NCI-H1436 treated with DMSO at 0.1 percent for 48 hours (cell line): Measurements from ENCODE around the gene ARID3B.
"Not testable (repeated sequence)": the region's sequence is repeated elsewhere in the genome, so short reads cannot be mapped to it uniquely, and the experiment has no call there.

Experiments
- DNase-seq: peaks from one replicate; lab custom pipeline; 2025; lab: John Stamatoyannopoulos, UW

The ARID3B gene

GRCh38 chr15:74568594-74568993 is 27.6 kb downstream of the ARID3B start:
- no peak for DNase-seq

DNA sequence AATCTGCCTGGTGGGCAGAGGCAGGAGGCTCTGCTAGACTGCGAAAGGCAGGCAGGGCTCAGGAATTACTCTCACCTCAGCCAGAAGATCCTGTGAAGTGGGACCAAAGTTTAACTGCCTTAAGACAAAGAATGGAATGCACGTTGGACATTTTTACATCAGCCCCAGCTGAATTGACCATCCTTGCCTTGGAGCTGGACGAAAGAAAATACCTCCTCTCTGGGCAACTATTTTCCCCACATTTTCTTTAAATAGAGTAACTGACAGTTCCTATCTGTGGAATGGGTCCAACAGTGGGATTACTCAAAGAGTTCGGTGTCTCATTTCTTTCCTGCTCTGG is 28.7 kb downstream of the ARID3B start:
- DNase-seq = no peak

- DNase-seq = no peak
Measured at GRCh38 chr15:74571191-74571590, 30.2 kb downstream of the ARID3B start.

- no peak for DNase-seq
Measured at GRCh38 chr15:74573987-74574386, 33.0 kb downstream of the ARID3B start.

DNA sequence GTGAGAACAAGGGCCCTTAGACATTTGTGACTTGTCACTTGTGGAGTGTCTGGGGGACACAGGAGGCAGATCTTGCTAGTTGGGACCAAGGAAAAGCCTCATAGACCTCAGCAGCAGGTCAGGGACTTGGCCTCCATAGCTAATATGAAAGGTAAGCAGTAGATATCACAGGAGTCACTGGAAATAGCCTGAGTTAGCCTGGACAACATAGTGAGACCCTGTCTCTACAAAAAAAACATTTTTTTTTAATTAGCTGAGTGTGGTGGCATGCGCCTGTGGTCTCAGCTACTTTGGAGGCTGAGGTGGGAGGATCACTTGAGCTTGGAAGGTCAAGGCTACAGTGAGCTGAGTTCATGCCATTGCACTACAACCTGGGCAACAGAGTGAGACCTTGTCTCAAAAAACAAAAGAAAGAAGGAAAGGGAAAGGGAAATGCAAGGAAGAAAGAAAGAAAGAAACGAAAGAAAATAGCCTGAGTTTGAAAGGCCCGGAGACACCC is 37.5 kb downstream of the ARID3B start:
- DNase-seq = no peak

GRCh38 chr15:74579001-74579400 is 38.0 kb downstream of the ARID3B start:
- DNase-seq = no peak

- no peak for DNase-seq
Measured at GRCh38 chr15:74580538-74581350, 39.7 kb downstream of the ARID3B start.

GRCh38 chr15:74584204-74584603 is 43.2 kb downstream of the ARID3B start:
- DNase-seq = no peak

DNA sequence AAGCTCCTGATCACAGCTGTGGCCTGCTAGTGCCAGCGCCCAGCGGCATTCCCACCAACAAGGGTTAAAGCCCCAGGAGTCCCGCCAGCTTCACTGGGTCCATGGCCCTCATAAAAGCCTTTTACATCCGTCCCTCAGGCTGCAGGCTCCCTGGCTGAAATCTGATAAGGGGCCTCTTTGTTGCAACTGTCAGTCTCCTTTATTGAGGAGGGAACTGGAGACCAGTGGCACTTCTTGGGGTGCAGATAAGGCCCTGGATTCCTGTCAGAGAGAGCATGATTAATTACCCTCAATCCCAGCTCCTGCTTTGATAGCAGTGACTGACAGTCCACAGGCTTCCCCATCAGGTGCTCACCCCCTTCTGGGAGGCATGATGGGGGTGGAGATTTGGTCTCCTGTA is 43.8 kb downstream of the ARID3B start:
- no peak for DNase-seq

DNA sequence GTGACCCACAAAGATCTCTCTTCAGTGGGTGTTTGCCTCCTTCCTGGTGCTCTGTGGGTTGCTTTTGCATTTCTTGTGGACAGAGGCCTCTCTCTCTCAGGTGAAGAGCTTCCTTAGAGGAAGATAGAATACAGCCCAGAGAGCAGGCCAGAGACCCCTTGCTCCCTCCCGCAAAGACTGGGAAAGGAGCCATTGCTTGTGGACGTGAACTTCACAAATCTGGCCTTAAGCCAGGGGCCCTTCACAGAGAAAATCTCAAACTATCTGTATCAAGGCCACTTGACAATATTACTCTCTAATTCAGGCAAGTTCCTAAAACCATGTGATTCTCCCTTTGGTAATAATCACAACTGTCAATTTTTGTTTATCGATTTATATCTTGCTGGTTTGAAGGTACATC is 44.2 kb downstream of the ARID3B start:
- DNase-seq = no peak

- no peak for DNase-seq
Measured at GRCh38 chr15:74585857-74586256, 44.8 kb downstream of the ARID3B start.

GRCh38 chr15:74589826-74590225 is 48.8 kb downstream of the ARID3B start:
- DNase-seq = no peak

- no peak for DNase-seq
Measured at GRCh38 chr15:74592222-74592621, 51.2 kb downstream of the ARID3B start.

GRCh38 chr15:74593122-74593521 is 52.1 kb downstream of the ARID3B start:
- no peak for DNase-seq

GRCh38 chr15:74594455-74594854 is 53.4 kb downstream of the ARID3B start:
- DNase-seq = no peak

- DNase-seq = no peak
Measured at GRCh38 chr15:74595271-74595670, 54.3 kb downstream of the ARID3B start.

DNA sequence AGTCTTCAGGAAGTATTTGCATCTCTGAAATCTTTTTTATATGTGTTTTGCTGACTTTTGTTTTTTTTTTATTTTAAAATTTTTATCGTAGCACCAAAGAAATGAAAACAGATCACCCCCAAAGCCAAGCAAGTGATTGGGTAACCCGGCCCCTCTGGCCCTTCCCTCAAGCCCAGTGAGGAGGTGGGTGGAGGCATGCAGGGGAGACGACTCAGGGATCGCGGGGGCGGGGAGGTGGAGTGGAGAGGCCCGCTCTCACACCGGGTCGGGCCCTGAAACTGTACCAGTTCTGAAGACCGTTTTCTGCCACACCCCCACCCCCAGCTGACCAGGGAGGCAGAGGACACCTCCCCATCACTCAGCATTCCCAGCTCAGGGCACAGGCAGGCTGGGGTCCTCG is 55.7 kb downstream of the ARID3B start:
- not testable (repeated sequence) for DNase-seq

- not testable (repeated sequence) for DNase-seq
Measured at GRCh38 chr15:74597146-74597705, 56.2 kb downstream of the ARID3B start.

- peak; percentile 76 for DNase-seq
Measured at GRCh38 chr15:74598126-74598842, 57.3 kb downstream of the ARID3B start.

- DNase-seq = no peak
Measured at GRCh38 chr15:74599156-74599555, 58.1 kb downstream of the ARID3B start.

GRCh38 chr15:74603026-74603788 is 62.2 kb downstream of the ARID3B start:
- no peak for DNase-seq
